ENCODE results near the gene DFFA.
"Not testable (repeated sequence)": the region's sequence is repeated elsewhere in the genome, so short reads cannot be mapped to it uniquely, and the experiment has no call there.

Gene DFFA

GRCh38 chr1:10506046-10506676 lies 33.8 kb upstream of the DFFA start:
- in situ Hi-C loops (cut with HindIII; ENCODE audit: low sequenced_read_pairs) = not testable (repeated sequence)

GRCh38 chr1:10504249-10504648 lies 31.9 kb upstream of the DFFA start:
- in situ Hi-C loops (cut with HindIII; ENCODE audit: low sequenced_read_pairs) = no loop called here

GRCh38 chr1:10502206-10502605 lies 29.9 kb upstream of the DFFA start:
- in situ Hi-C loops (cut with HindIII; ENCODE audit: low sequenced_read_pairs) = no loop called here

GRCh38 chr1:10498231-10498630 lies 25.9 kb upstream of the DFFA start:
- in situ Hi-C loops (cut with HindIII; ENCODE audit: low sequenced_read_pairs) = no loop called here

- in situ Hi-C loops (cut with HindIII; ENCODE audit: low sequenced_read_pairs) = no loop called here
These were observed 24.8 kb upstream of the DFFA start for GRCh38 chr1:10497109-10497508.

GRCh38 chr1:10495952-10496351 lies 23.6 kb upstream of the DFFA start:
- in situ Hi-C loops (cut with HindIII; ENCODE audit: low sequenced_read_pairs) = no loop called here

- in situ Hi-C loops (cut with HindIII; ENCODE audit: low sequenced_read_pairs) = no loop called here
These were observed 23.1 kb upstream of the DFFA start for GRCh38 chr1:10495475-10495817.

GRCh38 chr1:10494754-10495474 lies 22.6 kb upstream of the DFFA start:
- in situ Hi-C loops (cut with HindIII; ENCODE audit: low sequenced_read_pairs) = loop anchor here (5.0 kb wide), 1 partner anchor 43 kb away; the partner anchor contains the start of gene CORT

- in situ Hi-C loops (cut with HindIII; ENCODE audit: low sequenced_read_pairs) = loop anchor here (5.0 kb wide), 1 partner anchor 42 kb away; the partner anchor contains the start of gene CORT
These were observed 22.1 kb upstream of the DFFA start for GRCh38 chr1:10494418-10494753.

- in situ Hi-C loops (cut with HindIII; ENCODE audit: low sequenced_read_pairs) = loop anchor here (5.0 kb wide), 1 partner anchor 38 kb away; the partner anchor contains the start of gene CORT
These were observed 18.1 kb upstream of the DFFA start for GRCh38 chr1:10490286-10490970.

GRCh38 chr1:10489291-10490055 lies 17.1 kb upstream of the DFFA start:
- in situ Hi-C loops (cut with HindIII; ENCODE audit: low sequenced_read_pairs) = loop anchor here (5.0 kb wide), 1 partner anchor 37 kb away; the partner anchor contains the start of gene CORT

- in situ Hi-C loops (cut with HindIII; ENCODE audit: low sequenced_read_pairs) = no loop called here
These were observed 12.2 kb upstream of the DFFA start for GRCh38 chr1:10484521-10484920.

- in situ Hi-C loops (cut with HindIII; ENCODE audit: low sequenced_read_pairs) = no loop called here
These were observed 8.3 kb upstream of the DFFA start for GRCh38 chr1:10480614-10481013.

GRCh38 chr1:10479296-10479695 lies 7.0 kb upstream of the DFFA start:
- in situ Hi-C loops (cut with HindIII; ENCODE audit: low sequenced_read_pairs) = no loop called here

GRCh38 chr1:10475510-10475909 lies 3.2 kb upstream of the DFFA start:
- in situ Hi-C loops (cut with HindIII; ENCODE audit: low sequenced_read_pairs) = no loop called here

GRCh38 chr1:10474613-10475507 lies 2.5 kb upstream of the DFFA start, which contains the start of gene PEX14:
TSS of gene PEX14 (plus strand) at chr1:10474950. CDS start at chr1:10474967, 17 bp downstream.
- in situ Hi-C loops (cut with HindIII; ENCODE audit: low sequenced_read_pairs) = no loop called here

GRCh38 chr1:10474309-10474612 lies 1.9 kb upstream of the DFFA start:
- in situ Hi-C loops (cut with HindIII; ENCODE audit: low sequenced_read_pairs) = not testable (repeated sequence)

GRCh38 chr1:10473145-10473765 lies 926 bp upstream of the DFFA start:
- in situ Hi-C loops (cut with HindIII; ENCODE audit: low sequenced_read_pairs) = no loop called here

GRCh38 chr1:10471411-10472219 lies 714 bp downstream of the DFFA start:
- in situ Hi-C loops (cut with HindIII; ENCODE audit: low sequenced_read_pairs) = no loop called here
